Neural cell (in vitro differentiated cells): Measurements from ENCODE around the gene KANK4.

Source experiments
- EP300 ChIP-seq: fragments of 450-650 bp; conservative IDR thresholded peaks from 2 replicates; pipeline ENCODE4 v1.6.1; 2014; ENCODE audit warnings: antibody characterized with exemption, mild to moderate bottlenecking, moderate library complexity; ENCODE audit not compliant: poor library complexity, severe bottlenecking
- EZH2 ChIP-seq: fragments of 200-600, 300-800 bp; shearing (Covaris generic), sonication (generic); IDR thresholded peaks from 2 replicates; pipeline ENCODE4 v1.6.1; 2014; ENCODE audit warnings: antibody characterized with exemption, low read length, borderline replicate concordance, mild to moderate bottlenecking; ENCODE audit not compliant: insufficient read depth, poor library complexity, severe bottlenecking
- MXI1 ChIP-seq: fragments of 450-650 bp; conservative IDR thresholded peaks from 2 replicates; pipeline ENCODE4 v1.6.1; 2014; ENCODE audit warnings: antibody characterized with exemption, mild to moderate bottlenecking; ENCODE audit not compliant: poor library complexity, severe bottlenecking
- POLR2AphosphoS5 ChIP-seq: IDR thresholded peaks from 2 replicates; pipeline ENCODE4 v1.6.1; 2012
- RAD21 ChIP-seq: fragments of 450-650 bp; conservative IDR thresholded peaks from 2 replicates; pipeline ENCODE4 v1.6.1; 2014; ENCODE audit warnings: antibody characterized with exemption, mild to moderate bottlenecking, moderate library complexity
- REST ChIP-seq: IDR thresholded peaks from 2 replicates; pipeline ENCODE4 v1.6.1; 2012; ENCODE audit warnings: borderline replicate concordance
- SMC3 ChIP-seq: fragments of 450-650 bp; conservative IDR thresholded peaks from 2 replicates; pipeline ENCODE4 v1.6.1; 2014; ENCODE audit warnings: antibody characterized with exemption, mild to moderate bottlenecking, moderate library complexity; ENCODE audit not compliant: poor library complexity
- TAF1 ChIP-seq: IDR thresholded peaks from 2 replicates; pipeline ENCODE4 v1.6.1; 2012; ENCODE audit warnings: low read depth
- TF ChIP-seq, protein P1 (sequence below): fragments of 450-650 bp; IDR thresholded peaks from 2 replicates; pipeline ENCODE4 v1.5.1; 2014; ENCODE audit warnings: antibody characterized with exemption, mild to moderate bottlenecking, moderate library complexity; ENCODE audit not compliant: poor library complexity, severe bottlenecking

DNA sequence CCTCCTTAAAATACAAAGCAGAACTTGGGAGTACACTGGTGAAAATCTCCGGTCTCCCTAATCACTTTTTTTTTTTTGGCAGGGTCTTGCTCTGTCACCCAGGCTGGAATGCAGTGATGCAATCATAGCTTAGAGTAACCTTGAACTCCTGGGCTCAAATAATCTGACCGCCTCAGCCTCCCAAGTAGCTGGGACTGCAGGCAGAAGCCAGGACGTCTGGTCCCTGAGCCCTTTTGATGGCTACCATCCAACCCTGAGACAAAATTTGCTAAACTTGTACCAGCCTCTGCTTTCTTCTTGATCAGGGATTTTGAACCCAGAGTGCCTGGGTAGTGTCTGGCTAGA, 120.5 kb downstream of the KANK4 start:
- TF ChIP-seq, protein P1, sequence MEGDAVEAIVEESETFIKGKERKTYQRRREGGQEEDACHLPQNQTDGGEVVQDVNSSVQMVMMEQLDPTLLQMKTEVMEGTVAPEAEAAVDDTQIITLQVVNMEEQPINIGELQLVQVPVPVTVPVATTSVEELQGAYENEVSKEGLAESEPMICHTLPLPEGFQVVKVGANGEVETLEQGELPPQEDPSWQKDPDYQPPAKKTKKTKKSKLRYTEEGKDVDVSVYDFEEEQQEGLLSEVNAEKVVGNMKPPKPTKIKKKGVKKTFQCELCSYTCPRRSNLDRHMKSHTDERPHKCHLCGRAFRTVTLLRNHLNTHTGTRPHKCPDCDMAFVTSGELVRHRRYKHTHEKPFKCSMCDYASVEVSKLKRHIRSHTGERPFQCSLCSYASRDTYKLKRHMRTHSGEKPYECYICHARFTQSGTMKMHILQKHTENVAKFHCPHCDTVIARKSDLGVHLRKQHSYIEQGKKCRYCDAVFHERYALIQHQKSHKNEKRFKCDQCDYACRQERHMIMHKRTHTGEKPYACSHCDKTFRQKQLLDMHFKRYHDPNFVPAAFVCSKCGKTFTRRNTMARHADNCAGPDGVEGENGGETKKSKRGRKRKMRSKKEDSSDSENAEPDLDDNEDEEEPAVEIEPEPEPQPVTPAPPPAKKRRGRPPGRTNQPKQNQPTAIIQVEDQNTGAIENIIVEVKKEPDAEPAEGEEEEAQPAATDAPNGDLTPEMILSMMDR = no peak
- TF ChIP-seq EZH2 = no peak
- TF ChIP-seq EP300 = no peak
- TF ChIP-seq REST = no peak
- TF ChIP-seq TAF1 = no peak
- TF ChIP-seq RAD21 = no peak
- no peak for TF ChIP-seq SMC3
- TF ChIP-seq POLR2AphosphoS5 = no peak
- TF ChIP-seq MXI1 = no peak
